Lower leg skin (tissue), 4 donors: ENCODE data around the gene TNIP1. TPM values are rescaled to one million over a fixed set of nuclear protein-coding genes. Genes with fewer than 3 reads are reported as not detected.
A peak's percentile ranks its signal among the peaks of the same experiment; 100 is the strongest.

Source experiments
- DNase-seq, 2 donors: peaks; one replicate each; pipeline ENCODE4 v3.0.0-alpha.2; 2019; ENCODE audit warnings: low spot score in 2 of 2
- H3K4me3 ChIP-seq: fragments of 200-600 bp; sonication (generic); 2 replicates; pipeline ENCODE4 v1.5.1; 2017; ENCODE audit warnings: mild to moderate bottlenecking, low read depth; ENCODE audit not compliant: poor library complexity, severe bottlenecking
- POLR2A ChIP-seq, 2 donors: fragments of 450-650 bp; IDR thresholded peaks; one replicate each; pipeline ENCODE4 v1.6.1; 2016 to 2017; ENCODE audit warnings: antibody characterized with exemption in 2 of 2, mild to moderate bottlenecking in 1 of 2, moderate library complexity in 1 of 2
- WGBS, 2 donors: methylation state at CpG; one replicate each; pipeline ENCODE4 v1.1.5; 2018; 5-methylcytosine and 5-hydroxymethylcytosine counted together
- intact Hi-C: fragments of 100-400 bp; cut with DNase I; formaldehyde crosslinking; loops from one replicate; pipeline ENCODE4 v1.15.0; 2023; ENCODE audit warnings: low total_unique reads
- total RNA-seq, 4 donors: library from RNA; depleted of rRNA; stranded (reverse); fragments of >200 nt; gene quantifications; one replicate each; pipeline ENCODE4 v1.1.0, GENCODE V29; 2016
- TF ChIP-seq, protein P1 (sequence below), 3 donors: fragments of 450-650 bp; IDR thresholded peaks; one replicate each; pipeline ENCODE4 v1.5.1; 2016; ENCODE audit warnings: antibody characterized with exemption in 3 of 3, mild to moderate bottlenecking in 3 of 3, moderate library complexity in 2 of 3

TNIP1 gene
- total RNA-seq, 4 donors from 2014 or later = 91.2 to 123 (median 98.1) TPM

DNA sequence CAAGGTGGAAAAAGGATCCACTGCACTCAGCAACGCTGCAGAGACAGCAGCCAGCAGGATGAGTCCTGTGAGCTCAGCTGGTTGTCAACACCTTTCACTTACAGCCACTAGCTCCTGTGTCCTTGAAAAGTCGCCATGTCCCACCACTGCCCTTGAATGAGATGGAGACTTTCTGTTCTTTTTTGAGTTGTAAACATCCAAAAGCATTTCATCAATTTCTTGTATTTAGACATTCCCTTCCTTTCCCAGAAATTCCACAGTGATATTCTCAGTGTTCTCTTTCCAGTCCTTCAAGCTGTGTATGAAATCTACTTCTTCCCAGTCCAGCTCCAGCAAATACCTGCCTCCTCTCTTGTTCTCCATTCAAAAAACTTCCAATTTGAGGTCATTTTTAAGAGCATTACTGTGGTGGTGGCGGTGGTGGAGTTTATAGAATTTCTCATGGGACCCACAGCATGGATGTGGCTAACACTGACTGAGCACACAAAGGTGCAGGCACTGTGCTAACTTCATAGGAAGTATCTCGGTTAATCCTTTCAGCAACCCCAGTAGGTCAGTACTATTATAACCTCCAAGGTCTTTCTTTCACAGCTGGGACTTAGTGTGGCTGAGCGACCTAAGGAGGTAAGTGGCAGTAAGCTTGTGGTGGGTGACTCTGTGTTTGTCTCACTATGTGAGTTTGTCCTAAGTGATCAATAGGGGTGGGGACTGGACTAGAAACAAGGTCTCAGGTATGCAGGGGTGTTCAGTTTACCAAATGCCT lies 75.5 kb downstream of the TNIP1 start:
- no peak overlapping the region for H3K4me3 ChIP-seq
- DNase-seq = peak; percentile 87 to 92
- TF ChIP-seq, protein P1, sequence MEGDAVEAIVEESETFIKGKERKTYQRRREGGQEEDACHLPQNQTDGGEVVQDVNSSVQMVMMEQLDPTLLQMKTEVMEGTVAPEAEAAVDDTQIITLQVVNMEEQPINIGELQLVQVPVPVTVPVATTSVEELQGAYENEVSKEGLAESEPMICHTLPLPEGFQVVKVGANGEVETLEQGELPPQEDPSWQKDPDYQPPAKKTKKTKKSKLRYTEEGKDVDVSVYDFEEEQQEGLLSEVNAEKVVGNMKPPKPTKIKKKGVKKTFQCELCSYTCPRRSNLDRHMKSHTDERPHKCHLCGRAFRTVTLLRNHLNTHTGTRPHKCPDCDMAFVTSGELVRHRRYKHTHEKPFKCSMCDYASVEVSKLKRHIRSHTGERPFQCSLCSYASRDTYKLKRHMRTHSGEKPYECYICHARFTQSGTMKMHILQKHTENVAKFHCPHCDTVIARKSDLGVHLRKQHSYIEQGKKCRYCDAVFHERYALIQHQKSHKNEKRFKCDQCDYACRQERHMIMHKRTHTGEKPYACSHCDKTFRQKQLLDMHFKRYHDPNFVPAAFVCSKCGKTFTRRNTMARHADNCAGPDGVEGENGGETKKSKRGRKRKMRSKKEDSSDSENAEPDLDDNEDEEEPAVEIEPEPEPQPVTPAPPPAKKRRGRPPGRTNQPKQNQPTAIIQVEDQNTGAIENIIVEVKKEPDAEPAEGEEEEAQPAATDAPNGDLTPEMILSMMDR (IDR thresholded peaks at IDR 0.05) = no peak
- no peak for TF ChIP-seq POLR2A (IDR thresholded peaks at IDR 0.05)
- intact Hi-C loops = no loop called here
- 56 to 57% methylated on average over 5 of the region's 5 CpGs for WGBS, 2 donors

DNA sequence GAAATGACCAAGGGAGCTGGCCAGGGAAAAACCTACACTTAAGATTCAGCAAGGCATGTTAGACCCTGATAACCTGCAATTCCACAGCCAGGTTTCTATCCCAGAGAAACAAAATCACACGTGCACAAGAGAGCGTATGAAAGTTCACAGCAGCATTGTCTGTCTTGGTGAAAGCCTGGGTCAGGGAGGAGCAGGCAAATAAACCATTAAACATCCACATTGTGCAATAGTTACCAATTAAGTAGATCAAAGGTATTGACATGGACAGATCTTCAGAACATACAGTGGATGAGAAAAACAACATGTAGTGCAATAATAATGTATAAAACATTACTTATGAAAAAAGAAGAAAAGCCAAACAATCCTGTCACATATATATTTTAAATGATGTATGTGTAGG lies 76.3 kb downstream of the TNIP1 start:
- intact Hi-C loops = loop anchor here (5.0 kb wide), 1 partner anchor 43 kb away; no protein-coding TSS in a partner anchor

DNA sequence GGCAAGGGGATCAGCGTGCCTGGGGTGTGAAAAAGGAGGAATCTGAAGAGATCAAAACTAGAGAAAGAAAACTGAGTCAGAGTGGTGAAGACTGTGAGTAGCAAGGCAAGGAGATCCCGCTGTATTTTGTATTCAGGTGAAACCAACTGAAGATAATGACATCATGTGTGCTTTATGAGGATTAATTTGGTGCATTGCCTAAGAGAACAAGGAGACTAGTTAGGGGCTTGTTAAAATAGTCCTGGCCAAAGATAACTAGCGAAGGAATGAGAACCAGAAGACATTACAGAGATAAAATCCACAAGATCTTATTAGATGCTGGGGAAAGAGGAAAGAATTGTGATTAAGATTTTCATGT lies 77.4 kb downstream of the TNIP1 start:
- 94 to 95% methylated on average over 3 of the region's 3 CpGs for WGBS, 2 donors
- no peak overlapping the region for H3K4me3 ChIP-seq
- TF ChIP-seq, protein P1 (IDR thresholded peaks at IDR 0.05) = no peak
- TF ChIP-seq POLR2A (IDR thresholded peaks at IDR 0.05) = no peak
- intact Hi-C loops = loop anchor here (5.0 kb wide), 1 partner anchor 44 kb away; no protein-coding TSS in a partner anchor
- no peak for DNase-seq

More for the DNA sequence above, 76.3 kb downstream of the TNIP1 start:
- no peak for DNase-seq
- WGBS, 2 donors = 72 to 78% methylated on average over 2 of the region's 2 CpGs
- TF ChIP-seq POLR2A (IDR thresholded peaks at IDR 0.05) = no peak
- TF ChIP-seq, protein P1 (IDR thresholded peaks at IDR 0.05) = no peak
- no peak overlapping the region for H3K4me3 ChIP-seq

DNA sequence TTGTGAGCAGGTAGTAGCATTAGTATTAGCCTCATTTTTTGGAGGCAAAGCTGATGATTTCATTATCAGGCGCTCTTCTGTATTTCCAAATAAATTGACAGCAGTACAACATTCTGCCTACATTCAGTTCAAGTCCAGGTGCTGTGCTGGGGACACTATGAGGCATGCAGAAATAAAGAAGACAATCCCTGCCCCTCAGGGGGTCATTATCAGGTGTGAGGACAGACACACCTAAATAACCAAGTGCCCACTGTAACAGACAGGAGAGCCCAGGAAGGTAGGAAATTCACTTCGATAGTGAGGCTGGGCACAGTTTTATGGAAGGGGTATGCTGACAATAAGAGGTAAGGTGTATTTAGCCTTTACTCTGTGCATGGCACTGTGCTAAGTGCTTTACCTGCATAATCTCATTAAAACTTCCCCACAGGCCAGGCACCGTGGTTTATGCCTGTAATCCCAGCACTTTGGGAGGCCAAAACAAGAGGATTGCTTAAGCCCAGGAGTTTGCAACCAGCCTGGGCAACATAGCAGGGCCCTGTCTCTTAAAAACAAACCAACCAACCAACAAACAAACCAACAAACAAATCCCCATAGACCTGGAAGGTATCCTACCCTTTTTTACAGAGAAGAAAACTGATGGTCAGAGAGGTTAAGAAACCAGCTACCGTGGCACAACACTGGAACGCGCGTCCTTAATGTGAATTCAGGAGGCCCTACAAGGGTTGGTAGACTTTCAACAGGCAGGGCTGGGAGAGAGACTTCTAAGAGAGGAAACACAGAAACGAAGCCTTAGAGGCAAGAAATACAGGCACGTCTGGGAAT lies 77.9 kb downstream of the TNIP1 start:
- TF ChIP-seq, protein P1 (IDR thresholded peaks at IDR 0.05) = no peak
- TF ChIP-seq POLR2A (IDR thresholded peaks at IDR 0.05) = no peak
- no peak overlapping the region for H3K4me3 ChIP-seq
- peak in 1 of 2 donors; percentile 81 for DNase-seq
- 91 to 92% methylated on average over 9 of the region's 9 CpGs for WGBS, 2 donors
- intact Hi-C loops = loop anchor here (5.0 kb wide), 1 partner anchor 44 kb away; no protein-coding TSS in a partner anchor

DNA sequence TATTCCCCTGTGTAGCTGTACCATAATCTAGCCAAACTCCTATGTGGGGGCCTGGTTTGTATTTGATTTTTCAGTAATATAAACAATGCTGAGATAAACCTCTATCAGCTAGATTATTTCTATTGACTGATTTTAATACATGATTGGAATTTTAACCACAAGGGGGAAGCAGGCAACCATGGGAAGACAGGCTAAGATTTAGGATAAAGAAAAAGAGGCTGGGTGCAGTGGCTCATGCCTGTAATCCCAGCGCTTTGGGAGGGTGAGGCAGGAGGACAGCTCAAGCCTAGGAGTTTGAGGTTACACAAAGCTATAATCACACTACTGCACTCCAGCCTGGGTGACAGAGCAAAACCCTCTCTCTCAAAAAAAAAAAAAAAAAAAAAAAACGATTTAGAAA lies 78.6 kb downstream of the TNIP1 start:
- DNase-seq = peak in 1 of 2 donors; percentile 74
- intact Hi-C loops = loop anchor here (5.0 kb wide), 1 partner anchor 45 kb away; no protein-coding TSS in a partner anchor
- 20 to 27% methylated on average over 2 of the region's 2 CpGs for WGBS, 2 donors

More for the DNA sequence above, 78.6 kb downstream of the TNIP1 start:
- H3K4me3 ChIP-seq = no peak overlapping the region
- TF ChIP-seq, protein P1 (IDR thresholded peaks at IDR 0.05) = peak in 1 of 3 donors; percentile 39
- TF ChIP-seq POLR2A (IDR thresholded peaks at IDR 0.05) = no peak
